H1 (cell line): Measurements from ENCODE around the gene SNRNP70. TPM values are rescaled to one million over a fixed set of nuclear protein-coding genes. Genes with fewer than 3 reads are reported as not detected.

ENCODE experiments used
- CTCF ChIA-PET: fragments of 300-600 bp; sonication (Branson Sonifier 250); formaldehyde crosslinking; loops from one replicate; lab custom pipeline; 2021; ENCODE audit not compliant: partially characterized antibody; lab: Charles Lee
- POLR2A ChIA-PET: fragments of 300-600 bp; sonication (Branson Sonifier 250); formaldehyde crosslinking; loops from one replicate; lab custom pipeline; 2021; ENCODE audit warnings: inconsistent platforms; ENCODE audit not compliant: partially characterized antibody; lab: Charles Lee
- DNase-seq, 2 experiments: peaks; one replicate each; pipeline versions ENCODE4 v3.0.0 to v3.0.0-alpha.2; 2010 to 2022; ENCODE audit warnings: low spot score in 2 of 2, low read depth in 1 of 2, mixed read lengths in 1 of 2
- FAIRE-seq: peaks from 2 replicates; lab custom pipeline; 2011; peaks lifted over from hg19 to GRCh38; lab: Jason Lieb, UNC
- H2AFZ ChIP-seq: 2 replicates; pipeline ENCODE4 v1.8.1; 2012; ENCODE audit warnings: low read length, inconsistent platforms
- H2AK5ac ChIP-seq: 2 replicates; pipeline ENCODE4 v1.6.1; 2013; ENCODE audit warnings: low read depth, low read length
- H2BK120ac ChIP-seq: replicated peaks from 2 replicates; pipeline ENCODE3; 2013; ENCODE audit warnings: low read depth, low read length, inconsistent platforms
- H2BK12ac ChIP-seq: 2 replicates; pipeline ENCODE4 v1.6.1; 2013; ENCODE audit warnings: low read depth, low read length
- H2BK15ac ChIP-seq: 2 replicates; pipeline ENCODE4 v1.6.1; 2013; ENCODE audit warnings: low read length
- H2BK20ac ChIP-seq: 2 replicates; pipeline ENCODE4 v1.6.1; 2013; ENCODE audit warnings: low read length
- H2BK5ac ChIP-seq: 2 replicates; pipeline ENCODE4 v1.6.1; 2013; ENCODE audit warnings: low read depth, low read length
- H3K14ac ChIP-seq: 2 replicates; pipeline ENCODE4 v1.6.1; 2013; ENCODE audit warnings: inconsistent platforms; ENCODE audit not compliant: insufficient read length
- H3K18ac ChIP-seq: 2 replicates; pipeline ENCODE4 v1.6.1; 2013; ENCODE audit warnings: low read length; ENCODE audit errors: extremely low read depth
- H3K23ac ChIP-seq: 2 replicates; pipeline ENCODE4 v1.6.1; 2013; ENCODE audit warnings: inconsistent platforms; ENCODE audit not compliant: insufficient read length
- H3K23me2 ChIP-seq: 2 replicates; pipeline ENCODE4 v1.6.1; 2013; ENCODE audit warnings: low read depth, low read length
- H3K27ac ChIP-seq: 2 replicates; pipeline ENCODE4 v1.6.1; 2011; ENCODE audit warnings: low read depth, low read length, inconsistent platforms
- H3K27me3 ChIP-seq, 4 experiments: replicated peaks in 1 of 4; 1 replicate in 1 of 4; 2 replicates in 3 of 4; pipeline versions ENCODE4 v1.6.1 to v1.8.1; 2011 to 2013; ENCODE audit warnings: low read length in 3 of 4, mild to moderate bottlenecking in 3 of 4, inconsistent platforms in 2 of 4, mixed read lengths in 2 of 4, moderate library complexity in 1 of 4; ENCODE audit not compliant: control insufficient read depth in 3 of 4, insufficient read depth in 3 of 4; ENCODE audit errors: extremely low read depth in 1 of 4
- H3K36me3 ChIP-seq, 4 experiments: 2 replicates each; pipeline versions ENCODE4 v1.6.1 to v1.8.1; 2011 to 2013; ENCODE audit warnings: mild to moderate bottlenecking in 4 of 4, low read length in 3 of 4, moderate library complexity in 2 of 4, control low read depth in 1 of 4, inconsistent platforms in 1 of 4; ENCODE audit not compliant: insufficient read depth in 4 of 4, control insufficient read depth in 2 of 4
- H3K4ac ChIP-seq: replicated peaks from 2 replicates; pipeline ENCODE3; 2013; ENCODE audit warnings: low read length, low read depth, mixed read lengths, inconsistent platforms; ENCODE audit not compliant: insufficient read length
- H3K4me1 ChIP-seq, 4 experiments: replicated peaks in 1 of 4; 1 replicate in 1 of 4; 2 replicates in 3 of 4; pipeline versions ENCODE4 v1.6.1 to v1.8.1; 2011 to 2013; ENCODE audit warnings: low read length in 3 of 4, inconsistent platforms in 2 of 4, mixed read lengths in 1 of 4; ENCODE audit not compliant: insufficient read depth in 4 of 4, control insufficient read depth in 3 of 4
- H3K4me2 ChIP-seq, 2 experiments: 2 replicates each; pipeline versions ENCODE4 v1.6.1 to v1.8.1; 2011 to 2013; ENCODE audit warnings: low read depth in 2 of 2, low read length in 2 of 2, control low read depth in 1 of 2, inconsistent platforms in 1 of 2, mild to moderate bottlenecking in 1 of 2; ENCODE audit not compliant: insufficient read depth in 1 of 2
- H3K4me3 ChIP-seq, 4 experiments: fragments of 200-600, 300-600 bp in 1 of 4; sonication (generic), shearing (Covaris generic), sonication (Bioruptor Twin) in 1 of 4; 2 replicates each; pipeline versions ENCODE4 v1.5.1 to v1.8.1; 2011 to 2016; ENCODE audit warnings: low read length in 4 of 4, low read depth in 3 of 4, control low read depth in 2 of 4, inconsistent platforms in 2 of 4, mild to moderate bottlenecking in 2 of 4, mixed read lengths in 1 of 4, moderate library complexity in 1 of 4; ENCODE audit not compliant: insufficient read depth in 2 of 4; ENCODE audit errors: extremely low read depth in 1 of 4
- H3K56ac ChIP-seq: replicated peaks from 2 replicates; pipeline ENCODE3; 2013; ENCODE audit warnings: low read depth, mild to moderate bottlenecking, mixed read lengths, low read length, inconsistent platforms; ENCODE audit not compliant: insufficient read length
- H3K79me1 ChIP-seq: 2 replicates; pipeline ENCODE4 v1.6.1; 2013; ENCODE audit warnings: low read depth, low read length, control low read depth
- H3K79me2 ChIP-seq, 2 experiments: 2 replicates each; pipeline versions ENCODE4 v1.6.1 to v1.8.1; 2012 to 2013; ENCODE audit warnings: low read length in 2 of 2, mild to moderate bottlenecking in 2 of 2, inconsistent platforms in 1 of 2; ENCODE audit not compliant: insufficient read depth in 2 of 2, control insufficient read depth in 1 of 2
- H3K9ac ChIP-seq, 4 experiments: replicated peaks in 1 of 4; 1 replicate in 1 of 4; 2 replicates in 3 of 4; pipeline versions ENCODE4 v1.6.1 to v1.8.1; 2011 to 2013; ENCODE audit warnings: low read depth in 3 of 4, low read length in 3 of 4, control low read depth in 2 of 4, mild to moderate bottlenecking in 2 of 4, moderate library complexity in 2 of 4, inconsistent platforms in 1 of 4; ENCODE audit errors: extremely low read depth in 1 of 4
- H3K9me3 ChIP-seq, 2 experiments: 2 replicates each; pipeline versions ENCODE4 v1.6.1 to v1.8.1; 2012 to 2013; ENCODE audit warnings: mild to moderate bottlenecking in 2 of 2, moderate library complexity in 2 of 2, control low read depth in 1 of 2, inconsistent platforms in 1 of 2, low read depth in 1 of 2, low read length in 1 of 2, mixed read lengths in 1 of 2; ENCODE audit not compliant: insufficient read depth in 2 of 2
- H4K20me1 ChIP-seq, 2 experiments: replicated peaks in 1 of 2; 2 replicates each; pipeline versions ENCODE3 to v1.8.1; 2011 to 2013; ENCODE audit warnings: inconsistent platforms in 2 of 2, low read length in 2 of 2, mild to moderate bottlenecking in 1 of 2; ENCODE audit not compliant: insufficient read depth in 2 of 2, control insufficient read depth in 1 of 2
- H4K5ac ChIP-seq: 2 replicates; pipeline ENCODE4 v1.6.1; 2013; ENCODE audit warnings: low read length, low read depth, mixed read lengths, inconsistent platforms; ENCODE audit not compliant: insufficient read length
- H4K8ac ChIP-seq: 2 replicates; pipeline ENCODE4 v1.8.0; 2013; ENCODE audit warnings: mild to moderate bottlenecking, moderate library complexity, low read length, inconsistent platforms; ENCODE audit not compliant: insufficient read depth; ENCODE audit errors: extremely low read depth
- H4K91ac ChIP-seq: replicated peaks from 2 replicates; pipeline ENCODE3; 2013; ENCODE audit warnings: low read length, mixed read lengths, inconsistent platforms; ENCODE audit not compliant: insufficient read length
- NANOG ChIP-seq: IDR thresholded peaks from 2 replicates; pipeline ENCODE4 v1.6.1; 2011; ENCODE audit warnings: low read length, low read depth, mild to moderate bottlenecking, inconsistent platforms; ENCODE audit not compliant: insufficient read depth, poor library complexity, severe bottlenecking
- POLR2AphosphoS5 ChIP-seq: IDR thresholded peaks from 2 replicates; pipeline ENCODE4 v1.6.1; 2011; ENCODE audit warnings: low read depth, low read length
- SP1 ChIP-seq: IDR thresholded peaks from 2 replicates; pipeline ENCODE4 v1.6.1; 2011; ENCODE audit warnings: low read depth, low read length
- WGBS, 2 experiments: shearing (Covaris generic) in 1 of 2; methylation state at CpG; one replicate each; pipeline versions ENCODE4 v1.1.6 to v1.1.7; 2013 to 2015; ENCODE audit warnings: low lambda C conversion rate in 2 of 2, mixed read lengths in 2 of 2, inconsistent platforms in 1 of 2, low coverage in 1 of 2, missing lambda C conversion rate in 1 of 2; ENCODE audit not compliant: insufficient replicate concordance in 2 of 2, insufficient coverage in 1 of 2, insufficient read length in 1 of 2; ENCODE audit errors: extremely low coverage in 1 of 2, missing lambda C conversion rate in 1 of 2; 5-methylcytosine and 5-hydroxymethylcytosine counted together
- polyA plus RNA-seq, 7 experiments: library from polyadenylated mRNA; depleted of rRNA in 3 of 7; stranded (reverse) in 5 of 7; unstranded in 2 of 7; fragments of >200 nt in 5 of 7; fragments of 200-250 nt in 2 of 7; gene quantifications; 1 replicate in 5 of 7; 2 replicates in 1 of 7; 4 replicates in 1 of 7; pipeline versions ENCODE4 v1.2.1 to v1.2.3, GENCODE V29; 2011 to 2013; ENCODE audit warnings: missing spikeins in 2 of 7, mixed read lengths in 2 of 7
- total RNA-seq: library from RNA; stranded (reverse); fragmentation: NEBNext Ultra II Directional; extraction: Animal tissue kit (Norgen Biotek cat#: 25700); gene quantifications from 2 replicates; pipeline ENCODE4 v1.2.1, GENCODE V29; 2021

SNRNP70 gene
- total and polyA plus RNA-seq, 2 of the 8 experiments (the other 6 are each of a cell fraction or from before 2014, with no cell fraction given), result 231 to 235 TPM

- Histone ChIP-seq H2BK120ac (no peak overlapping the region), H3K27ac (0 out of 2 replicates have a peak overlapping the region, but pooled peaks have one; percentile 12), H3K4me1 (no peaks in the 10 kb centered on the region), H3K9me3 (no peaks in the 10 kb centered on the region), H4K91ac (no peak overlapping the region), H3K79me1 (peaks cover 4% of the 10 kb centered on the region), H4K5ac (no peak overlapping the region), H4K8ac (peak overlapping the region; percentile 64; the same call in 1 of the 2 replicates), H3K56ac (no peak overlapping the region), H2BK5ac (0 out of 2 replicates have a peak overlapping the region, but pooled peaks have one; percentile 3), H3K27me3 (no peaks in the 10 kb centered on the region), H4K20me1 (peaks cover 18 to 32% of the 10 kb centered on the region in 2 experiments), H3K4ac (no peak overlapping the region), H3K23ac (no peak overlapping the region), H2AFZ (no peak overlapping the region), H3K23me2 (no peaks in the 10 kb centered on the region), H2AK5ac (no peak overlapping the region), H3K36me3 (peaks cover 22 to 57% (median 52%) of the 10 kb centered on the region in 4 experiments), H3K9ac (no peak overlapping the region), H3K79me2 (no peaks in the 10 kb centered on the region), H3K4me2 (no peak overlapping the region), H2BK12ac (no peak overlapping the region), H2BK15ac (no peak overlapping the region), H3K14ac (no peak overlapping the region), H3K4me3 (no peak overlapping the region), H2BK20ac (no peak overlapping the region), H3K18ac (no peak overlapping the region)
- ChIA-PET CTCF (interaction anchor here (0.6 to 2.1 kb wide), 4 partner anchors 21 to 302 kb away, joined by 3 to 6 read pairs (median 4); no protein-coding TSS in a partner anchor), POLR2A (interaction anchor here (1.4 to 7.8 kb wide), 2 partner anchors 11 to 22 kb away, joined by 5 to 67 read pairs; no protein-coding TSS in a partner anchor)
- TF ChIP-seq POLR2AphosphoS5 (0 out of 2 replicates have a peak, but pooled peaks have one; percentile 45), NANOG (no peak), SP1 (0 out of 2 replicates have a peak, but pooled peaks have one; percentile 8)
- FAIRE-seq (no peak), DNase-seq (no peak)
- WGBS, 2 experiments, result 94% methylated on average over 54 of the region's 93 CpGs; no CpG with 5 or more reads in 1 of the 2 experiments
These were observed 22.6 kb downstream of the SNRNP70 start for GRCh38 chr19:49107625-49108459.
